Loucy (cell line): ENCODE data around the gene SCYGR8.

Experiments
- H2AFZ ChIP-seq: fragments of 200-600 bp; sonication (generic); 2 replicates; pipeline ENCODE4 v1.6.0; 2016; ENCODE audit warnings: antibody characterized with exemption, mild to moderate bottlenecking, low read length, moderate library complexity
- H3F3A ChIP-seq: fragments of 200-600 bp; 2 replicates; pipeline ENCODE4 v1.6.0; 2016; ENCODE audit warnings: antibody characterized with exemption, low read depth, mild to moderate bottlenecking
- H3K27me3 ChIP-seq: fragments of 200-600 bp; sonication (generic); 2 replicates; pipeline ENCODE4 v1.6.1; 2014; ENCODE audit warnings: low read length, mild to moderate bottlenecking; ENCODE audit not compliant: insufficient read depth, poor library complexity, severe bottlenecking
- H3K36me3 ChIP-seq: fragments of 200-600 bp; sonication (generic); 2 replicates; pipeline ENCODE4 v1.6.1; 2016; ENCODE audit warnings: low read length; ENCODE audit not compliant: insufficient read depth
- H3K4me1 ChIP-seq: fragments of 200-600 bp; sonication (generic); 2 replicates; pipeline ENCODE4 v1.5.1; 2014; ENCODE audit warnings: low read length, mild to moderate bottlenecking; ENCODE audit not compliant: insufficient read depth, poor library complexity, severe bottlenecking
- H3K4me2 ChIP-seq: fragments of 200-600 bp; sonication (generic); 2 replicates; pipeline ENCODE4 v1.6.0; 2014; ENCODE audit warnings: antibody characterized with exemption, low read length, low read depth, mild to moderate bottlenecking; ENCODE audit not compliant: poor library complexity, severe bottlenecking
- H3K4me3 ChIP-seq: fragments of 200-600 bp; sonication (generic); 2 replicates; pipeline ENCODE4 v1.5.1; 2014; ENCODE audit warnings: low read length, mild to moderate bottlenecking, mixed read lengths; ENCODE audit not compliant: poor library complexity, severe bottlenecking
- H3K79me2 ChIP-seq: fragments of 200-600 bp; sonication (generic); 2 replicates; pipeline ENCODE4 v1.6.1; 2014; ENCODE audit warnings: low read length; ENCODE audit not compliant: insufficient read depth
- H3K9ac ChIP-seq: fragments of 200-600 bp; sonication (generic); 2 replicates; pipeline ENCODE4 v1.6.0; 2014; ENCODE audit warnings: mild to moderate bottlenecking, low read depth, low read length, moderate library complexity; ENCODE audit not compliant: poor library complexity, severe bottlenecking
- H3K9me2 ChIP-seq: fragments of 200-600 bp; sonication (generic); replicated peaks from 2 replicates; pipeline ENCODE4 v1.6.1; 2016; ENCODE audit warnings: low read depth, low read length, mixed read lengths
- H3K9me3 ChIP-seq: fragments of 200-600 bp; sonication (generic); 2 replicates; pipeline ENCODE4 v1.6.1; 2014; ENCODE audit warnings: mild to moderate bottlenecking, antibody characterized with exemption, low read length, low read depth; ENCODE audit not compliant: insufficient read depth
- H4K20me1 ChIP-seq: fragments of 200-600 bp; sonication (generic); 2 replicates; pipeline ENCODE4 v1.6.0; 2014; ENCODE audit warnings: antibody characterized with exemption, low read length, mild to moderate bottlenecking; ENCODE audit not compliant: insufficient read depth, poor library complexity, severe bottlenecking
- EZH2phosphoT487 ChIP-seq: fragments of 200-600 bp; IDR thresholded peaks from 2 replicates; pipeline ENCODE4 v1.6.1; 2018; ENCODE audit warnings: antibody characterized with exemption, mild to moderate bottlenecking, moderate library complexity, borderline replicate concordance
- TF ChIP-seq, protein P1 (sequence below): fragments of 200-600 bp; sonication (generic); conservative IDR thresholded peaks from 2 replicates; pipeline ENCODE4 v1.5.1; 2014; ENCODE audit warnings: mild to moderate bottlenecking, antibody characterized with exemption, low read length

SCYGR8 gene, protein sequence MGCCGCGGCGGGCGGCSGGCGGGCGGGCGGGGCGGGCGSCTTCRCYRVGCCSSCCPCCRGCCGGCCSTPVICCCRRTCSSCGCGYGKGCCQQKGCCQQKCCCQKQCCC

DNA sequence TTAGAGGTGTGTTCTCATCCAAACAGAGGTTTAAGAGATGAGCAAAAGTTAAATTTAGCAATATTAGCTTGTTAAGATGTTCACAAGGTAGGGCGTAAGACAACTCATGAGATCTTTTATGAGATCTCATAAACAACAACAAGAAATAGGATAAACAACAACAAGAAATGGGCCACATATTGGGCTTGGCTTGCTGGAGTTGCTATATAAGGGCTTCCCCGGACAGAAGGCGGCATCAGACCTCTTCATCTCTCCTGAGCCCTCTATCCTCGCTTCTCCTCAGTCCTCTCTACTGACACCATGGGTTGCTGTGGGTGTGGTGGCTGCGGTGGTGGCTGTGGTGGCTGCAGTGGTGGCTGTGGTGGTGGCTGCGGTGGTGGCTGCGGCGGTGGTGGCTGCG lies at the start of gene SCYGR8:
SCYGR8 (plus strand) TSS at position 301 of the 400 bp plus-strand sequence; CDS start at position 301, 0 bp downstream.
- no peak for TF ChIP-seq EZH2phosphoT487
- TF ChIP-seq, protein P1, sequence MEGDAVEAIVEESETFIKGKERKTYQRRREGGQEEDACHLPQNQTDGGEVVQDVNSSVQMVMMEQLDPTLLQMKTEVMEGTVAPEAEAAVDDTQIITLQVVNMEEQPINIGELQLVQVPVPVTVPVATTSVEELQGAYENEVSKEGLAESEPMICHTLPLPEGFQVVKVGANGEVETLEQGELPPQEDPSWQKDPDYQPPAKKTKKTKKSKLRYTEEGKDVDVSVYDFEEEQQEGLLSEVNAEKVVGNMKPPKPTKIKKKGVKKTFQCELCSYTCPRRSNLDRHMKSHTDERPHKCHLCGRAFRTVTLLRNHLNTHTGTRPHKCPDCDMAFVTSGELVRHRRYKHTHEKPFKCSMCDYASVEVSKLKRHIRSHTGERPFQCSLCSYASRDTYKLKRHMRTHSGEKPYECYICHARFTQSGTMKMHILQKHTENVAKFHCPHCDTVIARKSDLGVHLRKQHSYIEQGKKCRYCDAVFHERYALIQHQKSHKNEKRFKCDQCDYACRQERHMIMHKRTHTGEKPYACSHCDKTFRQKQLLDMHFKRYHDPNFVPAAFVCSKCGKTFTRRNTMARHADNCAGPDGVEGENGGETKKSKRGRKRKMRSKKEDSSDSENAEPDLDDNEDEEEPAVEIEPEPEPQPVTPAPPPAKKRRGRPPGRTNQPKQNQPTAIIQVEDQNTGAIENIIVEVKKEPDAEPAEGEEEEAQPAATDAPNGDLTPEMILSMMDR: no peak
- H3K4me1 ChIP-seq: no peaks in the 10 kb centered on the region
- H3K36me3 ChIP-seq: no peaks in the 10 kb centered on the region
- H3K4me2 ChIP-seq: no peak within 1 kb of the TSS
- no peaks in the 10 kb centered on the region for H3K79me2 ChIP-seq
- no peaks in the 10 kb centered on the region for H4K20me1 ChIP-seq
- H2AFZ ChIP-seq: no peak within 1 kb of the TSS
- H3K4me3 ChIP-seq: no peak within 1 kb of the TSS
- H3K27me3 ChIP-seq: no peaks in the 10 kb centered on the region
- H3K9ac ChIP-seq: no peak within 1 kb of the TSS
- H3K9me2 ChIP-seq: no peaks in the 10 kb centered on the region
- no peaks in the 10 kb centered on the region for H3K9me3 ChIP-seq
- H3F3A ChIP-seq: no peaks in the 10 kb centered on the region

DNA sequence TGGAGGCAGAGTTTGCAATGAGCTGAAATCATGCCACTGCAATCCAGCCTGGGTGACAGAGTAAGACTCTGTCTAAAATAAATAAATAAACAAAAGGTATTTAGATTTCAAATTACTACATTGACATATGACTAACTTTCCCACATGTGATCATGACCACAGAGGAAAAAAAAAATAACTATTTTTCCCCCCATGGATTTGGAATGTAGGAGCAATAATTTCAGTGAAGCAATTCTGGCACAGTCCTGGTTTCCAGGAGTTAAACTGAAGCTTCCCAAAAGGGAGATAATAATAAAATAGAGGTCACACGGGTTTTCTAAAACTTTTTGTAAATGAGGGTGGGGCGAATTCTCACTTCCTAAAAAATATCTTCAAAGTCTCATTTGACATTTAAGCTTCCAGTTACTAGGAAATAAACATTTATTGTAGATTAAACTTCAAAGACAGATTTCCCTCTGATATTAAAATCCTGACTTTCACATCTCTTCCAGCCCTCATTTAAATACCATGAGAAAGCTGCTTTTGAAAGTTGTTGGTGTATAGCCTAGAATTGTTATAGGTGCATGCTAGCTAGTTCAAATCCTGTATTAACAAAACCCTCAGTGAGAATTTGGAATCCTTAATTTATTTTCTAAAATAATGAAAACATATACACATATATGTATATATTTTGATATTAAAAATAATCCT lies 48.6 kb upstream of the SCYGR8 start:
- Histone ChIP-seq H3K4me2 (no peak overlapping the region), H3K27me3 (no peaks in the 10 kb centered on the region), H3K79me2 (no peaks in the 10 kb centered on the region), H3K9me2 (no peaks in the 10 kb centered on the region), H3K9ac (no peak overlapping the region), H3K9me3 (no peaks in the 10 kb centered on the region), H3K36me3 (no peaks in the 10 kb centered on the region), H4K20me1 (no peaks in the 10 kb centered on the region), H3F3A (no peaks in the 10 kb centered on the region), H3K4me3 (no peak overlapping the region), H2AFZ (no peak overlapping the region), H3K4me1 (no peaks in the 10 kb centered on the region)
- TF ChIP-seq, protein P1: no peak
- no peak for TF ChIP-seq EZH2phosphoT487

DNA sequence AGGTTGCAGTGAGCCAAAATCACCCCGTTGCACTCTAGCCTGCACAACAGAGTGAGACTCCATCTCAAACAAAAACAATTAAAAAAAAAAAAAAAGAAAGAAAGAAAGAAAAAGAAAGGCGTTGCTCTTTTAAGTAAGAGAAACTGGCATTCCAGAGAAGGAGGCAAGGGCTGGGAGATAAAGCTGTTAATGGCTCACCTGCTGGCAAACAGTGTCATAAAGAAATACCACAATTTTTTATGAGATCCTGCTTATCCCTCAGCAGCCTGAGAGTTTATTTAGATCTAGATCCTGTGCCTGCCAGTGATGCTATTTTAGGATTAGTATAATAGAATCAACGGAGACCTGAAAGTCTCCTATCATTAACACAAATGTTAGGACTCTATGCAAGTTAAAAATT lies 44.1 kb upstream of the SCYGR8 start:
- Histone ChIP-seq H3K4me2 (no peak overlapping the region), H3K9me3 (no peaks in the 10 kb centered on the region)

More for the DNA sequence above, 44.1 kb upstream of the SCYGR8 start:
- H3K4me1 ChIP-seq: no peaks in the 10 kb centered on the region
- no peaks in the 10 kb centered on the region for H3K9me2 ChIP-seq
- no peak overlapping the region for H2AFZ ChIP-seq
- no peak overlapping the region for H3K4me3 ChIP-seq
- no peaks in the 10 kb centered on the region for H4K20me1 ChIP-seq
- no peaks in the 10 kb centered on the region for H3K79me2 ChIP-seq
- H3F3A ChIP-seq: no peaks in the 10 kb centered on the region
- no peak for TF ChIP-seq EZH2phosphoT487
- TF ChIP-seq, protein P1: no peak
- no peaks in the 10 kb centered on the region for H3K27me3 ChIP-seq
- H3K9ac ChIP-seq: no peak overlapping the region
- no peaks in the 10 kb centered on the region for H3K36me3 ChIP-seq
